ENCODE data around the gene TSPAN9. TPM values are rescaled to one million over a fixed set of nuclear protein-coding genes. Genes with fewer than 3 reads are reported as not detected.

The TSPAN9 gene
- total RNA-seq, 1 donor from 2014 or later = 83.7 TPM

- no peak for DNase-seq (ENCODE audit: low read depth in 2 of 2)
Measured at GRCh38 chr12:3289702-3290101, 212.5 kb downstream of the TSPAN9 start.

- DNase-seq (ENCODE audit: low read depth in 2 of 2) = no peak
Measured at GRCh38 chr12:3291939-3292338, 214.8 kb downstream of the TSPAN9 start.

GRCh38 chr12:3292677-3293412 lies 215.7 kb downstream of the TSPAN9 start:
- no peak for DNase-seq (ENCODE audit: low read depth in 2 of 2)

- peak in 1 of 2 donors; percentile 35 for DNase-seq (ENCODE audit: low read depth in 2 of 2)
Measured at GRCh38 chr12:3293446-3294161, 216.4 kb downstream of the TSPAN9 start.

DNA sequence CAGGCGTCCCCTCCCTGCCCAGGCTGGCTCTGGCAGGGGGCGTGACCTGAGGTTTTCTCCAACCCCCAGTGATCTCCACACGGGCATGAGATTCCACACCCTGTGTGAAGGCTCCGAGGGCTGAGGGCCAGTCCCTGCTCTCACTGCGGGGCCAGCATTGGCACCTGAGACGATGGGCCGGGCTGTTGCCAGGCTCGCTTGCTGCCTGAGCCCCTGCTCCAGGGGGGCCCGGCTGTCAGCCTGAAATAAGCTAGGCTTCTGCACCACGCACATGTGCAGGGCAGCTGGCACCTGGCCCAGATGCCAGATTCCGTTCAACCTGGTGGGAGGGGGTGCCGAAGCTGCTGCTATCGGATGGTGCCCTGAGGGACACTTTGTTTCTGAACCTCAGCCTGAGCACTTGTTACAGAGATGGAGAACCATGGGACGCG lies 217.3 kb downstream of the TSPAN9 start:
- DNase-seq (ENCODE audit: low read depth in 2 of 2) = no peak

DNA sequence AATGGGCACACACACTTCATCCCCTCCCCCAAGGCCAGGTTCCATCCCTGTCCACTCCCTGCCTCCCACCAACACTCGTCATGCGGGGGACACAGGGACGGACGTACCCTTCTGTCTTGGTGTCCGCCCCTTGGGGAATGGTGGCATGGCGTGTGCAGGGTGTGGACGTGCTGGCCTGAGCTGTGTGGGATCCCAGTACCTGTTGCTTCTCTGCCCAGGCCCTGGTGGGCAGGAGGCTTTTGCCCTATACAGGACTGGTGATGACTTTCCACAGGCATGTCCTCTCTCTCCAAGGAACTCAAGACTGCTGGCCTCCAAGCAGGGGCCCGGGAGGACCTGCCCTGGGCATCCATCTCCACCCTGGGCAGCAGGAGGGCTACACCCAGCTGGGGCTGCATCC lies 218.0 kb downstream of the TSPAN9 start:
- no peak for DNase-seq (ENCODE audit: low read depth in 2 of 2)

- peak; percentile 46 to 65 for DNase-seq (ENCODE audit: low read depth in 2 of 2)
Measured at GRCh38 chr12:3295646-3296408, 218.6 kb downstream of the TSPAN9 start.

DNA sequence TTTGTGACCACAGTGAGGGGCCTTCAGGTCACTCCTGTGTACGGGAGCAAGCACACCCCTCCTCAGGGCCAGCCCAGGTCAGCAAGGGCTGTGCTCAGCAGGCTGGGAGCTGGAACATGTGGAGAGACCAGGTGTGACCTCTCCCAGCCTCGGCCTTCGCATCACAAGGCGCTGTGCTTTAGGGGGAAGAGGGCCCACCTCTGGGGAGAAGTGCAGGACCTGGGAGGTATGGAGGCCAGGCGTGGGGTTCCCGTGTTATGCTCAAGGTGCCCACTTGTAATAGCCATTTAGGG lies 219.2 kb downstream of the TSPAN9 start:
- no peak for DNase-seq (ENCODE audit: low read depth in 2 of 2)

DNA sequence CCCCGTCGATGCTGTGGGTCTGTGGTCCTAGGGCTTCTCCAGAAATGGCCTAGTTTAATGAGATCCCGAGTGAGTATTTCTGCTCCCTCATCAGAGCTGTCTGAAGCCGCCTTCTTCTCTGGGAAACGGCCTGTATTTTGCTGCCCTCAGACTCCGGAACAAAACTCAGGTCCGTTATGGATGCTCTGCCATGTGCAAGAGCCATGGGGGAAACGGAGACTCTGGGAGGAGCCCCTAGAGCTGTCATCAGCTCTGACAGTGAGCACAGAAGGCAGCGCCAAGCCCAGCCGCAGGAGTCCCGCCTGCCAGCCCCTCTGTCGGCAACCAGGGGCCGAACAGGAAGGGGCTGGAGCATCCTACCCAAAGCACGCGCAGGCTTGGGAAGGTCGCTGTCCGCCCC lies 221.4 kb downstream of the TSPAN9 start:
- DNase-seq (ENCODE audit: low read depth in 2 of 2) = no peak

- peak; percentile 77 to 95 for DNase-seq (ENCODE audit: low read depth in 2 of 2)
Measured at GRCh38 chr12:3299929-3300832, 223.0 kb downstream of the TSPAN9 start.

DNA sequence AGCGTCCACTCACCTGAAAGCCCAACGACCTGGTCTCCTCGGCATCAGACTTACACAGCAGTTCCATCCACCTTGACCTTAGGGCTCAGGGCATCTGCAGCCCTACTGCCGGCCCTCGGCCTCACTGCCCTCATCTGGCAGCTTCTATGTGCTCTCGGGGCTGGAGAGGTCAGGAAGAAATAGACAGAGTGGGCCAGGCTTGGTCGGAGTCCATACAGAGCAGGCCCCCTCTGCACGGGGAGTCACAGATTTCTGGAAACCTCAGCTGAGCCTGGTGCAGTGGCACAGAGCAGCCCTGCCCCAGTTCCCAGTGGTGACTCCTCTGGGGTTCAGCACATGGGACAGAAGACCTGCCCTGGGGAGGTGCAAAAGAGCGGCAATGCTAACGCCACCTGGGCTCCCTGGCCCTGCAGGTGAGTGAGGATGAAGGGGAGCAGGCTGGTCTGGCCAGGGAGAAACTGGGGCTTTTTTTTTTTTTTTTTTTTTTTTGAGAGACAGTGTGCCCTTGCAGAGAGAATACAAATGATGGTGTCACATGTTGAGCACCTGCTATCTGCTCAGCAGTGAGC lies 223.7 kb downstream of the TSPAN9 start:
- DNase-seq (ENCODE audit: low read depth in 2 of 2) = no peak

DNA sequence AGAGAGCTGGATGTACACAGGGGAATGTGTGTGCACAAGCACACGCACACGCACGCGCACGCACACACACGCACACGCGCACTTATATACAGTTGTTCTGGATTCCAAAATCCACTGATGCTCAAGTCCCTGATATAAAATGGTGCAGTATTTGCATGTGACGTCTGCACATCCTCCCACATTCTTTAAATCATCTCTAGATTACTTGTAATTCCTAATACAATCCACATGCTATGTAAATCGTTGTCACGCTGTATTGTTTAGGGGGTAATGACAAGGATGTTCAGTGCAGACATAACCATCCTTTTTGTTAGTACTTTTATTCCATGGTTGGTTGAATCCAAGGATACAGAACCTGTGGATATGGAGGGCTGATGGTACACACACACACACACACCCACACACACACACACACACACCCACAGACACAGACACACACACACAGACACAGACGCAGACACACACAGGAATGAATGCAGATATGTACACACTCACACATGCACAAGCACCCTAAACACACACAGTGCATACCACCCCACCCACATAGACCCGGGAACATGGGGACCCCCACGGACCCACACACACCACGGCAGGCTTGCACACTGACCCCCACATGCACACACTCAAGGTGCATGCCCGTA lies 225.3 kb downstream of the TSPAN9 start:
- DNase-seq (ENCODE audit: low read depth in 2 of 2) = no peak

DNA sequence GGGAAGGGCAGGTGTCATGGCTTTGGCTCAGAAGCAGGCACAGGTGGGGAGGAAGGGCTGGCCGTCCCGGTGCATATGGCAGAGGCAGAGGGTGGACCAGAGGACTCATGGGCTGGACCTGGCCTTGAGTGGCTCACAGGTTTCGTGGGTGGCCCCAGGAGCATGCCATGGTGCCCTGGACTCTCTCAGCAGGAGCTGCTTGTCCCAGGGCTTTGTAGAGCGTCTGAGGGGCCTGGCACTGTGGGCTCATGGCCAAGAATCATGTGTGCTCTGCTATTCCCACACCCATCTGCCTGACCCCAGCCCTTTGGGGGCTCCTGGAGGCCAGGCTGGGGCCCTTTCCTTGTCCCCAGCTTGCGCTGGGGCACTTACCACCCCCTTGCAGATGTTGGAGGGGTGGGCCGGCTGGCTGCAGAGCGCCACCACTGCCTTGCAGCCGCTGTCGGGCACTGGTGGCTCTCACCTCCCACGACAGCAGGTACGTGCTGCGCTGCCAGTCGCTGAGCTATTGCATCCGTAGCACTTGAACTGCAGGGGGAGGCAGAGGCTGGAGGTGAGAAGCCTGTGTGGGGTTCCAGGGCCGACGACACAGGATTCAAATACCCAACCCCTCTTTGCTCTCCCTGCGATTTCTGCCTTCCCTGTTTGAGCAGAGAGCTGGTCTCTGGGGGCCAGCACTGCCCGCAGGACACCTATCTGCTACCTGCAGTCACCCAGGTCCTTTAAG lies 226.4 kb downstream of the TSPAN9 start:
- DNase-seq (ENCODE audit: low read depth in 2 of 2) = peak in 1 of 2 donors; percentile 65

DNA sequence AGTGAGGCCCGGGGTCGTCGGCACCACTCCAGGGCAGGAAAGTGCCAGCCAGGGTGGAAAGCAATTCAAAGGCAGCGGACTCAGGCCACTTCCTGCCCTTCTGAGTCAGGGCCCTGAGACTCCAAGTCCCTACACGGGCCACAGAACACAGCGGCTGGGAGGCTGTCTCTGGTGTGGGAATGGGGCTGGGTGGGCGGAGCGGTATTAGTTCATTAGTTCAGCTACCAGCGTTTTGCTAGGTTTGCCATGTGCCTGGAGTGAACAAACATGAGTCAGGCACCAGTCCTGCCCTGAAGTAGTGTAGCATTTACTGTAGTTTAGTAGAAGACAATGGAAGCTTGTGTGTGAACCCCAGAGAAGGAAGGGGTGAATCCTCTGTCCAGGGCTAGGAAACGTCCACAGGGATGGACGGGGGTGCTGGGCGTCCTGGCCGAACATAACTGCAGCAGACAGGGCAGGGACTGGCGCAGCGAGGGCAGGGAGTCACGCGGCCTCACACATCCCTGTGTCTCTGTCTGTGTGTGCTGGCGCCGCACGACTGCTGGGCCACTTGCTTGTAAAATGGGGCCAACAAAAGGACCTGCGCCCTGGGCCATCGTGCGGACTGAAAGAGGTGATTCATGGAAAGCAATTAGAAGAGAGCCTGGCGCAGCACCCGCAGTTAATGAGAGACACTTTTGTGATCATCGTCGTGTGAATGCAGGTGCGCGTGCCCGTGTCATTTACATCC lies 227.4 kb downstream of the TSPAN9 start:
- peak; percentile 69 to 95 for DNase-seq (ENCODE audit: low read depth in 2 of 2)

DNA sequence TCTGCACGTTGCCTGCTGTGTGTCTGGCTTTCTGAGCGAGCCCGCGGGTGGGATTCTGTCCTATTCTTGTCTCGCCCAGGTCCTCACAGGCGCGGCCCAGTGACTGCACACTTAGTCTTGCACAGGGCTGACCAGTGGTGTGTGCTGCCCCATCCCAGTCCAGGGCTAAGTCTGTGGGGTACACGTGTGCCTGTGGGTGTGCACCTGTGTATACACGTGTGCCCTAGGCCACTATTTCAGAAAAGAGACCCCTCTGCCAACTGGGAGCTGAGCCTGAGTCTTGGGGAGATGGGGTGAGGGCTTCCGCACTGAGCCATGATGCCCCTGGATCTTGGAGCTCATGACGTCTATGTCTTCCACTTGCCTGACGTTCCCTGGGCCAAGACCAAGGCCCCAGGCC lies 228.3 kb downstream of the TSPAN9 start:
- DNase-seq (ENCODE audit: low read depth in 2 of 2) = no peak

- no peak for DNase-seq (ENCODE audit: low read depth in 2 of 2)
Measured at GRCh38 chr12:3305904-3306619, 228.9 kb downstream of the TSPAN9 start.

DNA sequence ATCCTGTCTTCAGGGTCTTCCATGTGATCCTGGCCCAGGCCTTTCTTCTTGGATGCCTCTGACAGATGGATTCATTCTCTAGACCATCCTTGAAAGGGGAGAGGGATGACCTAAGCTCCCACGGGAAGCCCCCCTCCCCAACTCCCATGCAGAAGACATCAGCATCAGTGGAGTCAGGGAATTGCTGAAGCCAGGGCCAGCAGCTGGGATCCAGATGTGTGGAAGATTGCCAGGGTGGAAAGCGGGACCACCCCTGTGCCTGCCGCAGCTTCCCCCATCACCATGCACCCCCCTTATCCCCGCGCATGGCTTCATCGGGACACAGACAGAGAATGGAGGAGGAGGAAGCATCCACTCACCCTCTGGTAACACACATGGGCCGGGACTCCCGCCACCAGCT lies 230.2 kb downstream of the TSPAN9 start:
- no peak for DNase-seq (ENCODE audit: low read depth in 2 of 2)

GRCh38 chr12:3308063-3308462 lies 230.9 kb downstream of the TSPAN9 start:
- DNase-seq (ENCODE audit: low read depth in 2 of 2) = no peak

GRCh38 chr12:3308609-3309008 lies 231.4 kb downstream of the TSPAN9 start:
- no peak for DNase-seq (ENCODE audit: low read depth in 2 of 2)

Data from lung microvascular endothelial cell (primary cell).